NCI-H1436 (cell line): ENCODE measurements around the gene CD151.
A peak's percentile ranks its signal among the peaks of the same experiment; 100 is the strongest.

Experiments used
- DNase-seq: peaks from one replicate; lab custom pipeline; 2025; lab: John Stamatoyannopoulos, UW

The CD151 gene

GRCh38 chr11:829176-829846, 3.4 kb upstream of the CD151 start:
- no peak for DNase-seq

GRCh38 chr11:829847-830294, 2.9 kb upstream of the CD151 start:
- DNase-seq: no peak

- DNase-seq: peak; percentile 79
Observed at GRCh38 chr11:830295-831117, 2.2 kb upstream of the CD151 start.

- no peak for DNase-seq
Observed at GRCh38 chr11:831118-831864, 1.5 kb upstream of the CD151 start.

- no peak for DNase-seq
Observed at GRCh38 chr11:831961-832528, 707 bp upstream of the CD151 start.

GRCh38 chr11:833114-833791, 501 bp downstream of the CD151 start:
- DNase-seq: no peak

- no peak for DNase-seq
Observed at GRCh38 chr11:833849-834311, 1.1 kb downstream of the CD151 start.

GRCh38 chr11:834371-835316, 1.9 kb downstream of the CD151 start:
- no peak for DNase-seq

- DNase-seq: no peak
Observed at GRCh38 chr11:836274-836673, 3.5 kb downstream of the CD151 start.

- DNase-seq: no peak
Observed at GRCh38 chr11:836700-837099, 3.9 kb downstream of the CD151 start.

- DNase-seq: no peak
Observed at GRCh38 chr11:837189-837989, 4.6 kb downstream of the CD151 start.

GRCh38 chr11:837990-838307, 5.2 kb downstream of the CD151 start:
- DNase-seq: no peak

- DNase-seq: no peak
Observed at GRCh38 chr11:838441-839279, 5.9 kb downstream of the CD151 start.

- DNase-seq: no peak
Observed at GRCh38 chr11:839280-839623, 6.5 kb downstream of the CD151 start.

GRCh38 chr11:839875-840617, 7.3 kb downstream of the CD151 start:
- DNase-seq: no peak

- no peak for DNase-seq
Observed at GRCh38 chr11:841981-842369, 9.2 kb downstream of the CD151 start.

GRCh38 chr11:842370-843002, 9.7 kb downstream of the CD151 start, which contains the start of the genes POLR2L and TSPAN4:
POLR2L (minus strand) TSS chr11:842529; CDS start chr11:842508, 21 bp downstream.
TSPAN4 (plus strand) TSS chr11:842852; CDS start chr11:850305, 7,453 bp downstream.
- peak; percentile 82 for DNase-seq
